ENCODE measurements around the gene MZT2B.
"Not testable (repeated sequence)": the region's sequence is repeated elsewhere in the genome, so short reads cannot be mapped to it uniquely, and the experiment has no call there.

DNA sequence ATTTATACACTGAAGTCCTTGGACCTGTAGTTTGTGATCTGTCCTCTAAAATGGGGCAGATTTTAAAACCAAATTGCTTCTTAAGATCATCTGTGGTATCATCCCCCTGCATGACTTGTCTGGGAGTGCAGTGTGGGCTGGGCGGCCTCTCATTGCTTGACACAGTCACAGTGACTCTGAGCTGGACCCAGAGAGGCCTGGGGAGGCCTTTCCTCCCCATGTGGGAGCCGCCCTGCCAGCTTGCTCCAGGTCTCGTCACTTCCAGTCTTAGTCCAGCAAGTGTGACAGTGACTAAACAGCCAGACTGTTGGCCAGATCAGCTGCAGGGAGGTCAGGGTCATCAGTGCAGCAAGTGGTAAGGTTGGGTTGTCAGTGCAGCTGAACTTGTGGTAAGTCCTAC is 21.1 kb downstream of the MZT2B start:
- TF ChIP-seq, protein P1, sequence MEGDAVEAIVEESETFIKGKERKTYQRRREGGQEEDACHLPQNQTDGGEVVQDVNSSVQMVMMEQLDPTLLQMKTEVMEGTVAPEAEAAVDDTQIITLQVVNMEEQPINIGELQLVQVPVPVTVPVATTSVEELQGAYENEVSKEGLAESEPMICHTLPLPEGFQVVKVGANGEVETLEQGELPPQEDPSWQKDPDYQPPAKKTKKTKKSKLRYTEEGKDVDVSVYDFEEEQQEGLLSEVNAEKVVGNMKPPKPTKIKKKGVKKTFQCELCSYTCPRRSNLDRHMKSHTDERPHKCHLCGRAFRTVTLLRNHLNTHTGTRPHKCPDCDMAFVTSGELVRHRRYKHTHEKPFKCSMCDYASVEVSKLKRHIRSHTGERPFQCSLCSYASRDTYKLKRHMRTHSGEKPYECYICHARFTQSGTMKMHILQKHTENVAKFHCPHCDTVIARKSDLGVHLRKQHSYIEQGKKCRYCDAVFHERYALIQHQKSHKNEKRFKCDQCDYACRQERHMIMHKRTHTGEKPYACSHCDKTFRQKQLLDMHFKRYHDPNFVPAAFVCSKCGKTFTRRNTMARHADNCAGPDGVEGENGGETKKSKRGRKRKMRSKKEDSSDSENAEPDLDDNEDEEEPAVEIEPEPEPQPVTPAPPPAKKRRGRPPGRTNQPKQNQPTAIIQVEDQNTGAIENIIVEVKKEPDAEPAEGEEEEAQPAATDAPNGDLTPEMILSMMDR (IDR thresholded peaks at IDR 0.05), result not testable (repeated sequence)
- not testable (repeated sequence) for TF ChIP-seq POLR2A (IDR thresholded peaks at IDR 0.05)

Measured in heart left ventricle (tissue), 13 donors.